ENCODE data around the gene ANGPT4.

GRCh38 chr20:833450-834150 is 82.5 kb downstream of the ANGPT4 start, which contains the start of gene FAM110A:
- TF ChIP-seq CTCF (IDR thresholded peaks at IDR 0.05; ENCODE audit: low read depth, low read length) (no peak), MAX (IDR thresholded peaks at IDR 0.05; ENCODE audit: low read depth, low read length) (peak; percentile 70), POLR2A (IDR thresholded peaks at IDR 0.05; ENCODE audit: extremely low read depth, insufficient read length) (peak; percentile 40)
